NCI-H748 treated with DMSO at 0.1 percent for 48 hours (cell line): ENCODE measurements around the gene OLFM4.
A peak's percentile ranks its signal among the peaks of the same experiment; 100 is the strongest.

ENCODE experiments used
- DNase-seq: peaks from one replicate; lab custom pipeline; 2025; lab: John Stamatoyannopoulos, UW

The OLFM4 gene

DNA sequence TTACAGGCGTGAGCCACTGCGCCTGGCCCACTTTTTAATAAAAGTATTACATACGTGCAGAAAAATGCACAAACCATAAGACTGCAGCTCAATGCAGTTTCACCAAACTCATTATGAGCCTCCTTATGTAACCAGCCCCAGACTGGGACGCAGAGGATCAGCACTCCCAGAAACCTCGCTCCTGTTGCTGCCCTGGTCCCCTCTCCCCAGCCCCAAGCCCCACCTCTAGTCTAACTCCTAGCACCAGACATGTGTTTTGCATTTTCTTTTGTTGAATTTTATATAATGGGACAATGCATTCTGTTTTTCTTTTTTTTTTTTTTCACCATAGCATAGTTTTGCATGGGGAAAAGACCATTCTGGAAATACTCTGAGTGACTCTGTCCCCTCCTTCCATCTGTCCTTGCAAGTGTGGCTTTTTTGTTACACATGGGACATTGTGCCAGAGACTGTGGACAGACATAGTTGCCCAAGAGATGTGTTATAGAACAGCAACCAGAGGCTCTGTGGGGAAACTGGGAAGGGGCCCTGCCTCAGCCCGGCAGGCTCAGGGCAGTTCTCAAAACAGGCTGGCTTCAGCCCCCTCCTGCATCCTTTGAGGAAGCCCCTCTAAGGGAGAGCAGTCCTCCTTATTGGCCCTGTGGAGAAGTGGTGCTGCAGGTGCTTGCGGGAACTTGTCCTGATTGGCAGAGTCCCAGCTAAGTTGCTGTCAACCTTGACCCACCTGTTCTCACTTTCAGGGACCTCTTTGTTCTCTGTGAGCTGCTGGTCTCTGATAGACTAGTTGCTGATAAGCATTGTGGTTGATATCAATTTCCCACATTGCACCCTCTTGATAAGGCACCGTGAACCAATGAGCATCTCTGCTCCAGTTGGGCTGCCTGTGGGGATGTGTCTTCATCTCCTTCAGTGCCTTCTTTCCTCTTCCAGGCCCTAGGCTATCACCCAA, 13.8 kb upstream of the OLFM4 start:
- no peak for DNase-seq

DNA sequence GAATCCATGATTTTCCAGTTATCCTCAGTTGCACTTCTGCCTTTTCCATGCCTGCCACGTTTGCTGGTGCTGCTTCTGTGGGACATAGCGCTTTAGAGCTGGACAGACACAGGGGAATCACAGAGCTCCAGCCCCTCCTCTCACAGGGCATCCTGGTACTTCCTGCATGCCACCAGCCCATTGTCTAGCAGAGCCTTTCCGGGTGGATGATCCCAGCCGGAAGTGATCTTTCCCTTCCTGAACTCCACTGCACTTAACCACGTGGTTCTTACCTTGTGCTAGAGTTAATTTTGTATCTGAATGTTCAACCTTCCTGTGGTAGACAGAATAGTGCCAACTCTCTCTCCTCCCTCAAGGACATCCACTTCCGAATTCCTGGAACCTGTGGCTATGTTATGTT, 12.6 kb upstream of the OLFM4 start:
- DNase-seq, result no peak

DNA sequence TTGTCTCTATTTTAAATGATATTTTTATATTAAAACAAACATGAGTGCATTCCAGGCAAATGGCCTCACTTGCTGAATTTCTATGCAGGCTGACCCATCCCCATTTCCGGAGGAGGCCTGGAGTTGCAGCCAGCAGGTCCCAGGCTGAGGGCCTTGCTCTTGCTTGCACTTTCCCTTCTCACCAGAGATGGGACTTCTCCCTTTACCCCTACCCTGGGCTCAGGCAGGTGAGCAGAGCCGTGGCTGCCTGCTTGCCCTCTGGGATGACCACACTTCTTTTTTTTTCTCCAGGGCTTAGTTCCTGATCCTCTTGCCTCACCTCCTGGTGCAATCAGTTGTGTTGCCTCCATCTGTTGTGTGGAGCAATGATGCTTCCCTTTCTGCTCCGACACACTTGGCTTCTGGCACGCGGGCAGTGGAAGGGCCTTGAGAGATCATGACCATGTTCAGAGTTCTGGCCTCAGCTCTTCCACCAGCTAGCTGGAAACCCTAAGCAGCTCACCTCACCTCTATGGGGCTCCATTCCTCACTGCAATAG, 11.1 kb upstream of the OLFM4 start:
- no peak for DNase-seq

DNA sequence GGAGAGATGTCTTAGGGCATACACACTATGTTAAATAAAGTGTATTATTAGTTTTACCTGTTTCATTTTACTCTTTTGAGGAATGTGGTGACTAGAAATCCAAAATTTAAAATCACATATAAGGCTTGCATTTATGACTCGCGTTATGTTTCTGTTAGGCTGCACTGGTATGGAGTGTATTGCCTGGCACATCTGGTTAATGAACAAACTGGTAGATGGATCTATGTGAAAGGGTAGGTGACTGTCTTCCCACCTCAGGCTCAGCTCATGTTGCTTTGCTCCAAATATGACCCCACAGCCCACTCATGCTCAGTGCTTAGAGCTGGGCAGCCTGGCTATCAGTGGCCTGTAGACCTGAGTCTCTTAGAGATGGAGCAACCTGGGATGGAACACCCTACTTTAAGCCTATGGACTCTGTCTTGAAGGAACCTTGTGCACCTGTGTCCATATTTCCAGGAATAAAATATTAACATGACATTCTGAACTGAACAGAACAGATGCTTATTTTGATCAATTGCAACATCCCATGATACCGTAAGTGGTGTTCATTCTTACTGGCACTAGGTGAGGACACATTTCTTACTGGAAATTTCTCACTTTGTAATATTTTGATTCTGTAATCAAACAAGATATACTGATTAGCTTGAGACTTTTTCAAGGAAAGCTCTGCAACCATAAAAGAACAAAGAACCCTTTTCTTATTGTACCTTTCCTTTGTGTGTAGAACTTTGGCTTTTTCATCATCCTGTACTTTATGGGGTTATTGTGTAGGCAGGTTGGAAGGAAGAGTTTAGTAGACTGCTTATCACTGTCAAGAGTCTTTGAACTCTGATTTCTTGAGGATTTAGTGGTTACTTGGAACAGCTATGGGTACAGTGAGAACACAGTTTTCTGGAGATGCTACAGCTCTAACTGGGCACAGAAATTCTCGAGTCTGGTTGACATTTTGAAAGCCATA, 9.6 kb upstream of the OLFM4 start:
- DNase-seq, result no peak

DNA sequence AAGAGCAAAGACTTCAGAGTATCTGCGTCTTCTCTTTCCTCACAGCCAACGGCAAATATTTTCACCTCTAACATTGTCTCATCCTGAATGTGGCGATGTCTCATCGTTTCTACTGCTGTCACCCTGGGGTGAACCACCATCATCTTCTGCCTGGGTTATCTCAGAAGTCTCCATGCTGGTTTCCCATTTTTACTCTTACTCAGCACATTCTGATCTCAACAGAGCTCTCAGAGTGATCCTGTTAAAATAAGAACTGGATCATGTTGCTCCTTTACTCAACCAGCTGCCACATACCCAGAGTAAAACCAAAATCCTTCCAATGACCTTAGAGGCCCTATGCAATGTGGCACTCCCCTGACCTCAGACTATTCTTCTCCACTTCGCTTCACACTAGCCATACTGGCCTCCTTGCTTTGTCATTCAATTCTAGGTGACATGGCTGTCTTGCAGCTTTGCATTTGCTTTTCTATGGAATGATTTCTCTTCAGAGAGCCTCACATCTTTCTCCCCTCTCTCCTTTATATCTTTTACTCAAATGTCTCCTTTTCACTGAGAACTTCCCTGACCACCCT, 7.8 kb upstream of the OLFM4 start:
- no peak for DNase-seq

DNA sequence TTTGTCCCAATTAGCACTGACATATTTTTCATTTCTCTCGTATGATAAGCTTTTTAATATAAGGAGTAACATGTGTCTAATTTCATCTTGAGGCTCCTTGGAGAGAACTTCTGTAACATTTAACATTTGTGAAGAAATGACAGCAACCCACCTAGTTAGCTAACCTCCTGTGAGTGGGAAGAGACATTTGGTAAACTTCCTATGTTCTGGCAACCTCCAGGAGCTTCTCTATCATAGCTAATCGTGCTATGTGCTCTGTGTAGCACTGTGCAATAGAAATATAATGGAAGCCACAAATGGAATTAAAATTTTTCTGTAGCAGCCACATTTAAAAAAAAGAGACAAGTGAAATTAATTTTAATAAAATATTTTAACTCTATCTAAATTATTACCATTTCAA, 5.4 kb upstream of the OLFM4 start:
- DNase-seq, result no peak

DNA sequence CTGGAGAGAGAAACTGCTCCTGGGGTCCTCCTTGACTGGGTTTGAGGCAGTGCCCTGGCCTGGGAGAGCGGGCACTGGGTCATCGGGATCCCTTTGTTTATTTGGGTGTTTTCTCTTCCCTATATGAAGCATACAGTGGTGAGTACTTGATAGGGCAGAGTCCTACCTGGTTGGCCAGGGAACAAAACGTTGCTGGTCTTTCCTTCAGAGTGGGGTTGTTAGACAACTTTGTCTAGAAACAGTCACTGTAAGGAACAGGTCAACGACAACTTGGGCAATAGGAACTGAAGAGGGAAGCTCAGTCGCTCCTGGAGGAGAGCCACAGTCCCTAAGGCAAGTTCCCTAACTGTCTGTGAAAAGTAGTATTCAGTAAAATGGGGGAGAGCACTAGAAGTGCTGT, 550 bp upstream of the OLFM4 start:
- DNase-seq, result no peak

DNA sequence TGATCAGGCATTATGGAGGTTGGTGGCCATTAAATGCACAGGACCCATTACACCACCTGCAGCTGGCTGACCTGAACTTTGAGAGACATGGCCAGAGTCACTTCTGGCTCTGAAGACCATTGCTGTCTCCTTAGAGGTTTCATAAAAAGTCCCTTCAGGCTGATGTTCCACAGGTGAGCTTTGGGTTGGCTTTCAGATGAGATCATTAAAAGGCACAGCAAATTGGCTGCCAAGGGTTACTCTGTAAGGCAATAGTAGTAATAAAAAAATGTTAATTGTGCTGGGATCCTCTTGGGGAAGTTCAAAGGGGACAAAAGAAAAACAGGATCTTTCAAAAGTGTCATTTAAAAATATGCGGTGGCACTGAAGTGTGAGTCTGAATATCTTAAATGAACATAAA, 4.2 kb downstream of the OLFM4 start:
- no peak for DNase-seq

DNA sequence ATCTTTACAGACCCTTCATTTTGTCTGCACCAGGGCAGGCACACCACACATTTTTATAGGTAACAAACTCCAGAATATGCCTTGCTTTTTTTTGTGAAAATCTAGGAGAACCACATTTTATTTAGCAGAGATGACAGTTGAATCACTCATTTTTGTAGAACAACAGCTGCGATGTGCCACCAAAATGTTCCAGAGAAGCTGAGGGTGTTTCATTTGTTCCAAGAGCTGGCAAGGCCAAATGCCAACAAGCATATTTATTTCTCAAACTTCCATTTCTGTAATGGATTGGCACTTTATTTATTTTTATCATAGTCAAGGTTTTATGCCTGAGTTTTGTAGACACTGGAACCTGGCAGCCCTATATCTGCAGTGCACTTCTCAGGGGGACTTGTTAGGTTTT, 10.4 kb downstream of the OLFM4 start:
- DNase-seq, result no peak

DNA sequence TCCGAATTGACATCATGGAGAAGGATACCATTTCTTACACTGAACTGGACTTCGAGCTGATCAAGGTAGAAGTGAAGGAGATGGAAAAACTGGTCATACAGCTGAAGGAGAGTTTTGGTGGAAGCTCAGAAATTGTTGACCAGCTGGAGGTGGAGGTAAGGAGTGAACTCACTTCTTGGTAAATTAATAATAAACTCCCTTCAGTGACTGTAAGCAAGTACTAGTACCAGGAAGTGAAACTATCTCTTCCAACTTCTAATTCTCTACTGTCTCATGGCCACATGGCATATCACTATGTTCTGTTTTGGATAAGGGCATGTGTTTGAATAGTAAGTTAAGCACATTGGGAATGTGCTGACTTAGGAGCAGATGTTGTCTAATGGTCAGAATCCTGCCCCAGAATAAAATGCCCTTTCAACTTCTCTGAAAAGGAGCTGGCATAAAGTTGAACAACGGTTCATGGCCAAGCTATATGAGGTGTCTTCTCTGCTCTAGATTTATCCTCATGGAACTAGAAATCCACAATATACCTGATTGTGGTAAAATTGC, 13.4 kb downstream of the OLFM4 start:
- no peak for DNase-seq

DNA sequence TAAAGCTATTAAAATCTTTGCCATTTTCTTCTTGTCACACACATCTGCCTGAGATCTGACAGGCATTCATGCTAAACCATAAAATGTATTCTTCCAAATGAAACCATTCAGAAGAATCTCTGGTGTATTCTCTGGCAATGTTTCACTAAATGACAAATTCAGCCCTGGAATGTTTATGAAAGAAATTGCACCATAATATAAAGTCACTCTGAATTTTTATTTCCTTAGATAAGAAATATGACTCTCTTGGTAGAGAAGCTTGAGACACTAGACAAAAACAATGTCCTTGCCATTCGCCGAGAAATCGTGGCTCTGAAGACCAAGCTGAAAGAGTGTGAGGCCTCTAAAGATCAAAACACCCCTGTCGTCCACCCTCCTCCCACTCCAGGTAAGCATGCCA, 14.3 kb downstream of the OLFM4 start:
- DNase-seq, result no peak

DNA sequence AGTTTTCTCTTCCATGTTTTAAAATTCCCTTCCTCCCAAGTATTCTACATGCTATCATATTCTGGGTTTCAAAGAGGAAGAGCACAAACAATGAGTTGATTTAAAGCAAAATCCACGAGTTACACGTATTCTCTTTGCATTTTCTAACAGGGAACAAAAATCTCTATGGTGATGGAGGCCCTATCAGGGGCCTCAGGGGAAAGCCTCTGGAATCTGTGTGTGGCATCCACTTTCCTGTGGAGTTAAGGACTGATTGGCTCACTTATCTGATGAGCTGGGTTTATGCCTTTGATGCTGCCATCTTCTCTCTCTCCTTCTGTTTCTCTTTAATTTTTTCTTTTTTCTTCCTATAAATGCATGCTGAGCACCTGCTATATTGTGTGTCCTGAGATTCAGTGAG, 14.8 kb downstream of the OLFM4 start:
- DNase-seq, result no peak

DNA sequence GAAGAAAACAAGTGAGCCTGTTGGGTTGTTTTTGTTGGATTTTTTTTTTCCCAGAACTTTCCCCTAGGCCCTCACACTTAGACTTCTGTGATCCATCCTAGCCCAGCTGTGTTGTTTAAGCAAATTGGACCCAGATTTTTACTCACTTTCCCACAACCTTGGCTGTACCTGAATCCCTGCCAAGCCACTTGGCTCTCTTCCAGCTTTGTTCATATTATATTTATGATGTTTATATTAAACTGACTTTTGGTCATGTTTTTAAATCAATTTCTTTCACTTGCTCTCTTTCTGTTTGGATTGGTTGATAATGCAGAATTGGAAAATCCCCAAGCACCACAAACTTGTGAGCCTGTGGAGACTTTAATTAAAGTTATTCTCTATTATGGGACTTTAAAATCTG, 16.6 kb downstream of the OLFM4 start:
- DNase-seq, result peak; percentile 18

DNA sequence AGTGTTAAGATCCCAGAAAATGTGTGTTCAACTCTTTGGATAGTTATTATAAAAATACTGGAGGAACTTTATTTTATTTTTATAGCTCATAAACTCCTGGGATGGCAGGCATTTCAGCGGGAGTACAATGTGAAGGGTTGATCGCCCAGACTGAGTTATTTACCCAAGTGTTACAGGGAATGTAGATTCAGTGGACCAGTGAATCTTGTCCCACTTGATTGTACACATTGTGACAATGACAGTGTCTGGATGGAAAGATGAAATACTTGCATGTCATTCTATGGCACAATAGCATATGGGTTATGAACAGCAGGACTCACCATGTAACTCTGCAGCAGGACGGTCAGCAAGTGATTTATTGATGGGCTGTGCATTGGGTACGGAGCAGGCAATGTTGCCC, 20.3 kb downstream of the OLFM4 start:
- DNase-seq, result no peak

DNA sequence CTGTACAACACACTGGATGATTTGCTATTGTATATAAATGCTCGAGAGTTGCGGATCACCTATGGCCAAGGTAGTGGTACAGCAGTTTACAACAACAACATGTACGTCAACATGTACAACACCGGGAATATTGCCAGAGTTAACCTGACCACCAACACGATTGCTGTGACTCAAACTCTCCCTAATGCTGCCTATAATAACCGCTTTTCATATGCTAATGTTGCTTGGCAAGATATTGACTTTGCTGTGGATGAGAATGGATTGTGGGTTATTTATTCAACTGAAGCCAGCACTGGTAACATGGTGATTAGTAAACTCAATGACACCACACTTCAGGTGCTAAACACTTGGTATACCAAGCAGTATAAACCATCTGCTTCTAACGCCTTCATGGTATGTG, 21.5 kb downstream of the OLFM4 start:
- no peak for DNase-seq

DNA sequence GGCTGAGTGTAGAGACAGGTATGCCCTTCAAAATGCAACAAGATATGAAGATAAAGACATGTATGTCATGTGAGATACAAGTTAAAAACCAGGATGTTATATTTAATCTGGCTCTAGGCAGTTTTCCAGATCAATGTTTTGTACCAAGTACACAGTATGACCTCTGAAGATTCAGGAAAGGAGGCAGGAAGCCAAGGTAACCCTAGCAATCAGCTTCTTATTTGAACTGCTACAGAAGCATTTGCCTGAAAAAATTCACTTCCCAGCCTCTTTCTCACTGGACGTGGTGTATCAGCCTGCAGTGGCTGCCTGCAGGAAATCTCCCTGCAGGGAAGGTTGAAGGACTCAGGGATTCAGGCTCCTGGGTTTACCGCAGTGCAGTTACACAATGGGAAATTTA, 24.1 kb downstream of the OLFM4 start:
- DNase-seq, result no peak

DNA sequence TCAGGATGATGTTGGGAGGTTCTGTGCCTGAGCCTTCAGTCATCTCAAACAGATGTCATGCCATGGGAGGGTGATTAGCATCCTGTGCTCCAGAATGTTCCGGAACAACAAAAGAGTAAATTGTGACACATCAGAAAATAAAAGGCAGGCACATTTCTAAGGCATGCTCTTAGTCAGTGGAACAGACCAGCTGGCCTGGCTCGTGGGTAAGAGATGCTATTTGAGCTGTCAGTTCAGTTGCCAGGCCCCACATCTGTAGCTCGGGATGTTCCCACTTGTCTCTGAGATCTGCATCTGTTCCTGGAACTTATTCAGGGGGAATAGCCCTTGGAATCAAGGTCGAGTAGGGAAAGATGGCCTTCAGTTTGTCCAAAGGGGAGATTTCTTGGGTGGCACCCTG, 26.0 kb downstream of the OLFM4 start:
- DNase-seq, result no peak

DNA sequence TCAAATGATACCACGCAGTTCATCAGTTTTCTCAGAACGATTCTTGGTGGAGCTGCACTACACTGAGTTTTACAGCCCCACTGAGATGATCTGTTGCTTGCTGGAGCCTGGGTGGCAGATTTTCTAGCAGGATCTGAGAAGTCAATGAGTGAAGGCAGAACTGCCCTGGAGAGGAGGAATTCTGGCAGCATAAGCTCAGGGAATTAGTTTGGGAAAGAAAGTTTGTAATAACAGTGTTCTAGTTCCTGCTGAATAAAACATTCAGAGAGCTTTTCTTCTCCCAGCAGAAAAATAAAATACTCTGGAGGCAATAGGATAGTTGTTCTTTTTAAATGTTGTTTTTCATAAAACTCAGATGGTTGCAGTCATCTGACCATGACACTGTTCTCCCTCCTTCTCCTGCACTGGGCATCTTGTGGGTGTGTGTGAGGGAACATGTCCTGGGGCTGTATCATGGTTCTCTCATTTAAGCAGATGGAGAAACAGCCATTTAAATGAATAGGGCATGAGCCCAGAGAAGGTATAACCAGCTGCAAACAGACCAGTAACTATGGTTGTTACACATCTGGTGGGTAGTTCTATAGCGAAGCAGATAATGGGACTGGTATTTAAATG, 29.6 kb downstream of the OLFM4 start:
- no peak for DNase-seq

DNA sequence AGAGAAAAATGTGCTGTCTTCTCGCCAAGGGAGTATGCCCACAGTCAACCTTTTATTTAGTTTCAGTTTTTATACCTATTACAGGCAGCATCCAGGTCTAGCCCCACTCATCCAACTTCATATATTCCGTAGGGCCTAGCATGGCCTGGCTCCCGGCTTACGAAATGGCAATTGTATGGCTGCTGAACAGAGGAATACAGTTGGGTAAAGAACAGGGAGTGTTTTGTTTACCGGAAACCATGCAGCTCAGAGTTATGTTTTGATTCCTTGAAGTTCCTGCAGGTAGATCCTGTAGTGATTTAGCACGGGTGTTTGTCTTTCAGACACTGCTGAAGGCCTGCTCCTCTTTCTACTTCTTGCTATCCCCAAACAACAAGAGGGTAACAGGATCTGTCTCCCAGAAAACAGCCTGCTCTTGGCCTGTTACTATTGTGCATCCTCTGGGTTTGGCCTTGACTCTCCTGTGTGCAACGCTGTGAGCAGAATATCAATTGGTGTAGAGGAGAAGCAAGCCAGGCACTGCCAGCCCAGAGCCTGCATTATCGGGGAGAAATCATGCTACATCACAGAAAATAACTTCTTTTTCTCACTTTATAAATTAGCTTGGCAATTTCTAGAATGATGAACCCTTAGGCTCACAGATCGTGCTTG, 32.4 kb downstream of the OLFM4 start:
- DNase-seq, result no peak

DNA sequence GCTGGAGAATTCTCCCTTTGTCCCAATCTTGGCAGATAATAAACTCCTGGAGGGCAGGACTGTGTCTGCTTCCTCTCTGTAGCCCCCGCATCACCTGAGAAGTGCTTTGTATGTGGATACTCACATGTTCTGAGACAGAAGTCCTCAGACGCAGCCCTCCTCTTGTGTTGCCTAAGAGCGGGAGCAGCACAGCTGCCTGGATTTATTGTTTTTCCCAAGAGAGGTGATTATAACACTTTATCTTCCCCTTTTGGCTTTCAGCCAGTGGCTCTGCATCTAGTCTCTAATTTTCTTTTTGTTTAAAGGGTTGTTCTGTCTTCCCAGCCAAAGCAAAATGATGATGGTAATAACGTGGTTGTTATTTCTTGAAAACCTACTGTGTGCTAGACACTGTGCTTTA, 36.1 kb downstream of the OLFM4 start:
- peak; percentile 87 for DNase-seq

DNA sequence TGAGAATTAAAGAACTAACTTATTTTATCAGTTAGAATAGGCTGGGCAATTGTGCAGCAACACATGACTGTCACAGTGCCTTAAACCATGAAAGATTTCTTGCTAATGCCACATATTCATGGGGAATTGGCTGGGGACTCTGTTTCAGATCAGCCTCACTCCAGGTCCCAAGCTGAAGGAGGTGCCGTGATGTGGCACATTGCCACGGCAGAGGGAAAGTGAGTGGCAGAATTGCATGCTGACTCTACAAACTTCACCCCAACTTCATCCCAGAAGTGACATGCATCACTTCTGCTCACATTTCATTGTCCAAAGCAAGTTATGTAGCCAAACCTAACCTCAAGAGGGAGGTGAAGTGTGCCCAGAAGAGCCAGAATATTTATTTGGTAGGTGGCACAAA, 37.8 kb downstream of the OLFM4 start:
- no peak for DNase-seq
